Uterus (tissue), 2 donors: ENCODE measurements around the gene ZDHHC8.

ENCODE experiments used
- POLR2A ChIP-seq, 2 donors: fragments of 450-650 bp; IDR thresholded peaks; one replicate each; pipeline ENCODE4 v1.6.1; 2016; ENCODE audit warnings: antibody characterized with exemption in 2 of 2, mild to moderate bottlenecking in 1 of 2, moderate library complexity in 1 of 2
- TF ChIP-seq, protein P1 (sequence below), 4 experiments: fragments of 200-600 bp in 2 of 4; fragments of 450-650 bp in 2 of 4; sonication (generic) in 2 of 4; IDR thresholded peaks; one replicate each; pipeline ENCODE4 v1.5.1; 2016 to 2019; ENCODE audit warnings: antibody characterized with exemption in 4 of 4, mild to moderate bottlenecking in 2 of 4, moderate library complexity in 1 of 4

DNA sequence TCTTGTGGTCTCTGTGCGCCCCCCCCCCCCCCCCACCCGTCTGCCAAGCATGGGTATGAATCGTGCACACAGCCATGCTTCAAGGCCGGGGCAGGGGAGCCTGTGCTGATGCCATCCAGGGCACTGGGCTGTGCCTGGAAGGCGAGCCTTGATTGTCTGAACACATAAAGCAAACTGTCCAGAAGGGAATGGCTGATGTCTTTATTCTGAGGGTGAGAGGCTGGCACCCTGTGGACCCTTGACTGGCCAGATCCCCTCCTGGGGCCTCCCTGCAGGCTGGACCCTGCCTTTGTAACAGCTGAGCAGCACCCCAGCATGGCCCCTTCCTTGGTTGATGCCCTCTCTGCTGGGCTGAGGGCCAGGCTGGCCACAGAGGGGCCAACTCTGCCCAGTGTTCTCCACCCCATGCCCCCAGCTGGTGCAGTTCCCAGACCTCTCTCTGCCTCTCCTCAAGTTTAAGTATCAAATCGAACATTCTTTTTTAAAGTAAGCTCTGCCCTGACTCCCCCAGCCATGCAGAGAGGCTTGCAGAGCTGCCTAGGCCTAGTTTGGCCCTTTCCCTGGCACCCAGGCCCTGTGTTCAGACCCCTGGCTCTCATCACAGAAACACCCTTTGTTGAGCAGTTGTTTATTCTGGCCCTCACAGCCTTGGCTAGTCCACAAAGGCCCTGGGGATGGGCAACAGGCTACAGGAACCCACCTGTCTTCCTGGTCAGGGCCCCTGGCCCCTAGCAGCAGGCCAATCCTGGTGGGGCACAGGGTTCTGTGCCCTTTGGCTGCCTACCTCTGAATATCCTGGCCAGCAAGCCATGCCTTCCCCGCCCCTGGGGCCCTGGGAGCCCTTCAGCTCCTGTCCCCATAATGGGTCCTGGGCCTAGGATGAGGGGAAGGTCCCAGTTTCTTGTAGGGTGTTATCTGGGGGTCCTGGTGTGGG lies 19.6 kb upstream of the ZDHHC8 start:
- TF ChIP-seq, protein P1, sequence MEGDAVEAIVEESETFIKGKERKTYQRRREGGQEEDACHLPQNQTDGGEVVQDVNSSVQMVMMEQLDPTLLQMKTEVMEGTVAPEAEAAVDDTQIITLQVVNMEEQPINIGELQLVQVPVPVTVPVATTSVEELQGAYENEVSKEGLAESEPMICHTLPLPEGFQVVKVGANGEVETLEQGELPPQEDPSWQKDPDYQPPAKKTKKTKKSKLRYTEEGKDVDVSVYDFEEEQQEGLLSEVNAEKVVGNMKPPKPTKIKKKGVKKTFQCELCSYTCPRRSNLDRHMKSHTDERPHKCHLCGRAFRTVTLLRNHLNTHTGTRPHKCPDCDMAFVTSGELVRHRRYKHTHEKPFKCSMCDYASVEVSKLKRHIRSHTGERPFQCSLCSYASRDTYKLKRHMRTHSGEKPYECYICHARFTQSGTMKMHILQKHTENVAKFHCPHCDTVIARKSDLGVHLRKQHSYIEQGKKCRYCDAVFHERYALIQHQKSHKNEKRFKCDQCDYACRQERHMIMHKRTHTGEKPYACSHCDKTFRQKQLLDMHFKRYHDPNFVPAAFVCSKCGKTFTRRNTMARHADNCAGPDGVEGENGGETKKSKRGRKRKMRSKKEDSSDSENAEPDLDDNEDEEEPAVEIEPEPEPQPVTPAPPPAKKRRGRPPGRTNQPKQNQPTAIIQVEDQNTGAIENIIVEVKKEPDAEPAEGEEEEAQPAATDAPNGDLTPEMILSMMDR (IDR thresholded peaks at IDR 0.05) = no peak
- TF ChIP-seq POLR2A (IDR thresholded peaks at IDR 0.05) = no peak
